ENCODE measurements around the gene TRUB2. TPM values are rescaled to one million over a fixed set of nuclear protein-coding genes. Genes with fewer than 3 reads are reported as not detected.
A peak's percentile ranks its signal among the peaks of the same experiment; 100 is the strongest.

Gene TRUB2, protein sequence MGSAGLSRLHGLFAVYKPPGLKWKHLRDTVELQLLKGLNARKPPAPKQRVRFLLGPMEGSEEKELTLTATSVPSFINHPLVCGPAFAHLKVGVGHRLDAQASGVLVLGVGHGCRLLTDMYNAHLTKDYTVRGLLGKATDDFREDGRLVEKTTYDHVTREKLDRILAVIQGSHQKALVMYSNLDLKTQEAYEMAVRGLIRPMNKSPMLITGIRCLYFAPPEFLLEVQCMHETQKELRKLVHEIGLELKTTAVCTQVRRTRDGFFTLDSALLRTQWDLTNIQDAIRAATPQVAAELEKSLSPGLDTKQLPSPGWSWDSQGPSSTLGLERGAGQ
- total RNA-seq: 10 to 100 TPM; 22.3 to 34.2 TPM

DNA sequence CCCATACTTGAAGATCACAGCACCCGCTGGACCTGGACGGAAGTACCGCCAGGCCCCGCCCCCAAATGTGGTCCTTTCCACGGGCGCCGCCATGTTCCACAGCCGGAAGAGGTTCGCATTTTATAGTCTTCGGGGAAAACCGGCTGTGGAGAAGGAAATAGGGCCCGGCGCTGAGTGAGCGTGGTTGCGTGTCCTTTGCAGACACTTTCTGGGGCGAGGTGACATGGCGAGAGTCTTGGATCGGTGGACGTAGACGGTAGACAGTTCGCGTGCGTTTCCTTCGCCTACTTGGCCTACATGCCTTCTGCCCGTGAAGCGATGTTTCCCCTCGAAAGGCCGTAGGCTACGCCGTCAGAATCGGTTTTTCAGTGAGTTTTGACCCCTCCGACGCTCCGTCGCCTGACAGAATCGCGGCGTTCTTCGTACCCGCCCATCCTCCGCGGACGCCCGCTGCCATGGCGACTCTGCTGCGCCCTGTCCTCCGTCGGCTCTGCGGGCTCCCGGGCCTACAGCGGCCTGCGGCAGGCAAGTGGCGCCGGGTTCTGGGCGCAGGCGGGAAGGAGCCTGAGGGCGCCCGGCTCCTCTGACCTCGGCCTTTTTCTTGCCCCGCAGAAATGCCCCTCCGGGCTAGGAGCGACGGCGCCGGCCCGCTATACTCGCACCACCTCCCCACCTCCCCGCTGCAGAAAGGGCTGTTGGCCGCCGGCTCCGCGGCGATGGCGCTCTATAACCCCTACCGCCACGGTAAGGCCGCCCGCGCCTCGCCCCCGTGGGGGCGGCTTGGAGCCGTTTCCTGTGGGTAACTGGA, at the start of gene TRUB2, which contains the start of gene COQ4:
Gene TRUB2 (minus strand): TSS at position 44 of the 808 bp plus-strand sequence. CDS start 39 bp downstream, at position 5.
Gene COQ4 (plus strand): TSS at position 436 of the 808 bp plus-strand sequence. CDS start 20 bp downstream, at position 456.
- CTCF ChIA-PET: interaction anchor here (3.9 to 5.3 kb wide), 2 partner anchors 19 to 27 kb away, joined by 10 to 22 read pairs; no protein-coding TSS in a partner anchor
- ATAC-seq (peak; percentile 88), DNase-seq (peak; percentile 96)
- peak within 1 kb of the TSS; percentile 94 for H3K27ac Mint-ChIP-seq
- H3K4me3 Mint-ChIP-seq: peak within 1 kb of the TSS; percentile 92
- no peaks in the 10 kb centered on the region for H3K27me3 Mint-ChIP-seq
- peaks cover 29% of the 10 kb centered on the region for H3K4me1 Mint-ChIP-seq
- peaks cover 5% of the 10 kb centered on the region for H3K36me3 Mint-ChIP-seq
- H3K9me3 Mint-ChIP-seq (ENCODE audit: low read depth): no peaks in the 10 kb centered on the region

DNA sequence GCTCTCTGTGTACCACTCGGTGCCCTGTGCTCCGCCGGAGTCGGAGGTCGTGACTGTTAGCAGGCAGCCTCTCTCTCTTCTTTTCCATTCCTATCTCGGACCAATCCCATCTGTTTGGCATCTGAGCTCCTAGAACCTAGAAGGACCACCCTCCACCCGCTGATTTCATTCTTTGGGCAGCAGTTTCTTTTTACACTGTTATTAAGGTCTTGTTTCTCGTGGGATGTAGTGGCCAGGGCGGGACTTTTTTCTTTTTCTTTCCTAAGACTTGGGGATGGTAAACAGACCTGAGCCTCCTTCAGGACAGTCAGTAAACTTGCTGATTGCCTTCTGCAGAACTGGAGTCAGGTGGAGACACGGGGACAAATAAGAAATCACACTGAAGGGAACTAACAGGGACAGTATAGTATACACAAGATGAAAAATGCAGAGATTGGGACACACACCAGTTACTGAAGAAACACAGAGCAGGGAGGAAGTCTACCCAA, 49.4 kb upstream of the TRUB2 start:
- ATAC-seq (no peak), DNase-seq (no peak)
- Mint-ChIP-seq H3K9me3 (ENCODE audit: low read depth) (no peaks in the 10 kb centered on the region), H3K36me3 (peaks cover 8% of the 10 kb centered on the region), H3K27ac (peak overlapping the region; percentile 91), H3K4me1 (peaks cover 27% of the 10 kb centered on the region), H3K27me3 (no peaks in the 10 kb centered on the region), H3K4me3 (peak overlapping the region; percentile 95)
- CTCF ChIA-PET: interaction anchor here (0.7 to 3.7 kb wide), 8 partner anchors 9 to 172 kb away, joined by 3 to 51 read pairs (median 4); partner anchors contain the start of gene CERCAM

DNA sequence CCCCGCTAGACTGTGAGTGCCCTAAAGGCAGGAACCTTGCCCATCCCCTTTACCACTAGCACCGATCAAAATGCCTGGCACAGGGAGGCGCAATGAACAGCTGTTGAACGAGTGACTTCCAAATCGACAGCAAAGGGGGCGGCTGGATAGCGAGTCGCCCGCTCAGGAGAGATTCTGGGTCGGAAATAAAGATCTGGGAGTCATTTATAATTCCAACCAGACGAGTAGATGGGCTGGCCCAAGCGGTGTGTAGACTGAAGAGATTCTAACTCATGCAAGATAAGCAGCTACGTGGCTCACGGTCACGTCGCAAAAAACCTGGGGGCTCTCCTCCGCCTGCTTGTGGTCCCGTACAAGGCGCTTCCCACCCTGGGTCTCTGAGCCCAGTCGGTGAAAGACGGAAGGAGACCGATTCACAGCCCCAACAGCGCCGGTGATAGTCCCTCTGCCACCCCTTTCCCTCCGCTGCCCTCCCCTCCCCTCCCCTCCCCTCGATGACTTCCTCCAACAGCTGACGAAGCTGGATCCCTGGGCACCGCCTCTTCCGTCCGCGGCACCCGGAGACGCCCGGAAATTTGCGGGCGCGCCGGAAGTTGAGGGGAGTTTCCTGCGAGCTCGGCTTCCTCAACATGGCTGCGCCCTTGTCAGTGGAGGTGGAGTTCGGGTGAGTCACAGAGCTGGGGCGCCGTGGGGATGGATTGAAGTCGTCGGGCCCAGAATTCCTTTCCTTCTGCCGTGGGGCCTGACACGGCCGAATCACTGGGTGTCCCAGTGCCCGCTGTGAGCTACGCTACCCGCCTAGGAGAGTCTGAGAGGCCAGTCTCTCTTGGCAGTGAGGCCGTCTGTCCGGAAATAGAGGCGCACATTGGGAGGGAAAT, 48.7 kb upstream of the TRUB2 start, which contains the start of gene URM1:
Gene URM1 (plus strand): TSS at position 623 of the 878 bp plus-strand sequence. CDS start 7 bp downstream, at position 630.
- DNase-seq (peak; percentile 97), ATAC-seq (peak; percentile 97)
- Mint-ChIP-seq H3K27ac (peak within 1 kb of the TSS; percentile 91), H3K4me1 (peaks cover 27% of the 10 kb centered on the region), H3K27me3 (no peaks in the 10 kb centered on the region), H3K4me3 (peak within 1 kb of the TSS; percentile 95), H3K9me3 (ENCODE audit: low read depth) (no peaks in the 10 kb centered on the region), H3K36me3 (peaks cover 8% of the 10 kb centered on the region)
- CTCF ChIA-PET: interaction anchor here (0.7 to 3.7 kb wide), 12 partner anchors 9 to 493 kb away, joined by 3 to 51 read pairs (median 4); partner anchors contain the start of genes CERCAM and SPTAN1

DNA sequence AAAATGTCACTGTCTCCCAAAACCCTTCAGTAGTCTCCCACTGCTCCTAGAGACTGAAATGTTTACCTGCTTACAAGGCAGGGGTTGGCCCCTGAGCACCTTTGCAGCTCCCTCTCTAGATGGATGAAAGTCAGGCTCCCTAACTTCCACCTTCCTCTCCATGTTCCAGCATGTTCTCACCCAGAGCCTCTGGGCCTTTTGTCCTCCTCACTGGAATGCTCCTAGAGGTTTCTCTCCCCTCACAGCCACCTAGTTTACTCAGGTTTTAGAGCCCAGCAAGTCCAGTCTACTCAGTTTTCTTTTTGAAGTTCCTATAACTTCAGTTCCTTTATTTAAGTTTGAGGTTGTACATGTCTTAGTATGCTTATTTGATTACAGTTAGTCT, 48.1 kb upstream of the TRUB2 start:
- ATAC-seq (no peak), DNase-seq (no peak)
- H3K27ac Mint-ChIP-seq: peak overlapping the region; percentile 91
- peaks cover 28% of the 10 kb centered on the region for H3K4me1 Mint-ChIP-seq
- H3K9me3 Mint-ChIP-seq (ENCODE audit: low read depth): no peaks in the 10 kb centered on the region
- peak overlapping the region; percentile 95 for H3K4me3 Mint-ChIP-seq
- CTCF ChIA-PET: interaction anchor here (0.7 to 3.7 kb wide), 6 partner anchors 8 to 174 kb away, joined by 3 to 51 read pairs (median 6); partner anchors contain the start of gene CERCAM
- peaks cover 8% of the 10 kb centered on the region for H3K36me3 Mint-ChIP-seq
- H3K27me3 Mint-ChIP-seq: no peaks in the 10 kb centered on the region

DNA sequence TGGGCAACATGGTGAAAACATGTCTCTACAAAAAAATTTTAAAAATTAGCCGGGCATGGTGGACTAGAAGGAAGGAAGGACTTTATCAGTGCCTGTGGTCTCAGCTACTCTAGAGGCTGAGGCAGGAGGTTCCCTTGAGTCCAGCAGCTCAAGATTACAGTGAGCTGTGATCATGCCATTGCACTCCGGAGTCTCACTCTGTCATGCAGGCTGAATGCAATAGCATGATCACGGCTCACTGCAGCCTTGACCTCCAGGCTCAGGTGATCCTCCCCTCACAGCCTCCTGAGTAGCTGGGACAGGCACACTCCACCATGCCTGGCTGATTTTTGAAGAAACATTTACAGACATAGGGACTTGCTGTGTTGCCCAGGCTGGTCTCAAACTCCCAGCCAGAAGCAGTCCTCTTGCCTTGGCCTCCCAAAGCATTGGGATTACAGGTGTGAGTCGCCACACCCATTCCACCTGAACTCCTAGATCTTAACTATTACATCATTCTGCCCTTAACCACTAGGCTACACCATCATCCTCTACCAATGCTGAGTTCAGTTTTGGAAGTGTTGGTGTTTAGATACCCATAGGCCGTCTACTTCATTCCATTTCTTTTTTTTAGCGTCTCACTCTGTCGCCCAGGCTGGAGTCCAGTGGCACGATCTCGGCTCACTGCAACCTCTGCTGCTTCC, 46.9 kb upstream of the TRUB2 start:
- no peaks in the 10 kb centered on the region for H3K9me3 Mint-ChIP-seq (ENCODE audit: low read depth)
- DNase-seq (no peak), ATAC-seq (no peak)
- CTCF ChIA-PET: no interaction called here
- H3K4me1 Mint-ChIP-seq: peaks cover 31% of the 10 kb centered on the region
- H3K27ac Mint-ChIP-seq: no peak overlapping the region
- H3K4me3 Mint-ChIP-seq: no peak overlapping the region
- H3K27me3 Mint-ChIP-seq: no peaks in the 10 kb centered on the region
- peaks cover 8% of the 10 kb centered on the region for H3K36me3 Mint-ChIP-seq

DNA sequence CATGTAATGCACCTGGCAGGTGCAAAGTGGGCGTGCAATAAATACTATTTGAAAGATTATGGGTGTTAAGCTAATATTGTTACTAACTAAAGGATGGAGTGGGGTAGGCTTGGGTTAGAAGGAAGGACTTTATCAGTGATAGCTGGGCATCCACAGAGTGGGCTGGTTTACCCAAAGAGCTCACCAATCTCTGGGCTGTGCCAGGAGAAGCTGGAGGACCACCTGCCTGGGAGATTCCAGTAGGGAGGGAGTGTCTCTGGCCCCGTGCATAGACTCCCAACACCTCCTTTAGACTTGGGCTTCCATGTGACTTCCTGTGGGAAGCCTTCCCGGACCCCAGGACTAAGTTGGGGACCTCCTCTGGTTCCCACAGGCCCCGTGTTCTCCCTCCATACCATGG, 43.3 kb upstream of the TRUB2 start:
- DNase-seq (no peak), ATAC-seq (no peak)
- Mint-ChIP-seq H3K27me3 (no peaks in the 10 kb centered on the region), H3K27ac (no peak overlapping the region), H3K36me3 (no peaks in the 10 kb centered on the region), H3K4me3 (no peak overlapping the region), H3K4me1 (peaks cover 19% of the 10 kb centered on the region), H3K9me3 (ENCODE audit: low read depth) (no peaks in the 10 kb centered on the region)
- CTCF ChIA-PET: interaction anchor here (1.5 to 4.8 kb wide), 4 partner anchors 9 to 68 kb away, joined by 4 to 37 read pairs (median 8); partner anchors contain the start of gene CERCAM

DNA sequence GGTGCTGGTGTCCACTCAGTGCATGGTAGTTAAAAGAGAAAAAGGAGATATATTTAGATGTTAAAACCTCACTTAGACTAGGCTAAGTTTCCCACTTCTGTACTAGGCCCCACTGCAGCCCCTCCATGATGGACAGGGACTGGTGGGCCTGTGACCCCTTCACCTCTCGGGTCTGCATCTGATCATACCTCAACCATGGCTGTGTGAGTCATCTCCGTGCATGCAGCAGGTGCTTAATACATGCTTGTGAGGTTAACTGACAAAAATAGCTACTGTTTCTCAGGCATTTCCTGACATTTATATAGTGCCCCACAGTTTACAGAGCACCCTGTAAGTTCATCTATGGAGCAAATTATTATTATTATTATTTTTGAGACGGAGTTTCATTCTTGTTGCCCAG, 40.5 kb upstream of the TRUB2 start:
- H3K9me3 Mint-ChIP-seq (ENCODE audit: low read depth): no peaks in the 10 kb centered on the region
- no peak overlapping the region for H3K27ac Mint-ChIP-seq
- DNase-seq: no peak
- CTCF ChIA-PET: interaction anchor here (0.6 to 4.8 kb wide), 39 partner anchors 9 to 481 kb away, joined by 3 to 51 read pairs (median 4); partner anchors contain the start of genes CERCAM, SPTAN1 and URM1
- no peaks in the 10 kb centered on the region for H3K36me3 Mint-ChIP-seq
- no peak for ATAC-seq
- H3K4me3 Mint-ChIP-seq: no peak overlapping the region
- peaks cover 13% of the 10 kb centered on the region for H3K4me1 Mint-ChIP-seq
- H3K27me3 Mint-ChIP-seq: no peaks in the 10 kb centered on the region

DNA sequence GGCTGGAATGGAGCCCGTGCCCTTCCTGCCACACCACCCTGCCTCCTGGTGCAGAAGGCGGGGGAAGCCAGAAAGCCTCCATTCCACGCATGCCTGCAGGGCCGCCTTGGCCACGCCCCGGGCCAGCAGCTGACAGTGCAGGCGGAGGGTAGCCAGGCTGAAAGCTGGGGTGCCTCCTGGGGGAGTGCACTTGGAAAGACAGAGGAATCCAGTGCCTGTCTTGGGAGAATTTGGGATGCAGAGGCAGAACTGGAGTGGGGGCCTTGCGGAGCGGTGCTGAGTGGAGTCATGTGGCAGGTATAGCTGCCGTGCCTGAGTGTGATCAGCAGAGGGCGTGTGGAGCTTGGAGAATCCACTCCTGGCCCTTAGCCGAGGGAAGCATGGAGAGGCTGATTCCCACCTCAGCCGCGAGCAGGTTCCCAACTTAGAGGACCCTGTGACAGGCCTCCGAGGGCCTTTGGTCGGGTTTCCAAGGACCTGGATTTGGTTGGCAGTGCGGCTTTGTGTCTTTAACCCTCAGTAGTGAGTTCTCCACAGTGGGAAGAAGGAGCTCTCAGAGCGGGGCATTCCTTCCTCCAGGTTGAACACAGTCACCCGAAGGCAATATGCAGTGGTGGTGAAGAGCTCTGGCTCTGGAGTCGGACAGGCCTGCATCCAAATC, 39.9 kb upstream of the TRUB2 start:
- H3K4me3 Mint-ChIP-seq: peak overlapping the region; percentile 60
- no peaks in the 10 kb centered on the region for H3K27me3 Mint-ChIP-seq
- CTCF ChIA-PET: interaction anchor here (0.6 to 4.8 kb wide), 44 partner anchors 9 to 482 kb away, joined by 3 to 51 read pairs (median 4); partner anchors contain the start of genes CERCAM, GOLGA2, SPTAN1 and SWI5
- H3K4me1 Mint-ChIP-seq: peaks cover 13% of the 10 kb centered on the region
- peak overlapping the region; percentile 79 for H3K27ac Mint-ChIP-seq
- DNase-seq: peak; percentile 81
- no peaks in the 10 kb centered on the region for H3K9me3 Mint-ChIP-seq (ENCODE audit: low read depth)
- no peaks in the 10 kb centered on the region for H3K36me3 Mint-ChIP-seq
- peak; percentile 91 for ATAC-seq

DNA sequence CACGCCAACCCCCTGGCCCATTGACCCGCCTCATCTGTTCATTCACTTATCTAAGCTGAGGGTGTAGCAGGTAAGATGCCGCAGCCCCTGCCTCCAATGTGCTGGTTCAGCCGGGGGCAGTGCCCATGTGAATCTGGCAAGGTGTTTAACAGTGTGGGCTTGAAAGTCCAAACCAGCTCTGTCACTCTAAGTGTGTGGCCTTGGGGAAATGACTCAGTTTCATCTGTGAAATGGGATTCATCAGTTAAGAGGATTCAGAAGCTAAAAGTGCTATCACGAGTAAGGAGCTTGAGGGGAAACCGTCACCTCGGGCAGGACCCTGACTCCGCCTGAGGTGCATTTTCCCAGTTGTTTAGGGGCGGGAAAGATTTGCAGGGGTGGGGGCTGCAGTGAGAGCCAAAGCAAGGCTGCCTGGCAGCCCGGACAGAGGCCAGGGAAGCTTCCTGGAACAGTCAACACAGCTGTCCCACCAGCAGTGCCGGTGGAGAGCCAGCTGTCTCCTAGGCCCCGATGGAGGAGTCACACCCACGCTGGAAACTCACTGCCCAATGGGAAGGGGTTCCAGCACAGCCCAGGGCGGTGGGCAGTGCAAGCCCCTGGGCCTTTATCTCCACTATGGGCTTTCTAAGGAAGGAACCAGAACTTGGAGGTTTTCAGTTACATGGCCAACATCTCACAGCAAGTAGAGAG, 39.2 kb upstream of the TRUB2 start:
- H3K4me3 Mint-ChIP-seq: no peak overlapping the region
- ATAC-seq: no peak

DNA sequence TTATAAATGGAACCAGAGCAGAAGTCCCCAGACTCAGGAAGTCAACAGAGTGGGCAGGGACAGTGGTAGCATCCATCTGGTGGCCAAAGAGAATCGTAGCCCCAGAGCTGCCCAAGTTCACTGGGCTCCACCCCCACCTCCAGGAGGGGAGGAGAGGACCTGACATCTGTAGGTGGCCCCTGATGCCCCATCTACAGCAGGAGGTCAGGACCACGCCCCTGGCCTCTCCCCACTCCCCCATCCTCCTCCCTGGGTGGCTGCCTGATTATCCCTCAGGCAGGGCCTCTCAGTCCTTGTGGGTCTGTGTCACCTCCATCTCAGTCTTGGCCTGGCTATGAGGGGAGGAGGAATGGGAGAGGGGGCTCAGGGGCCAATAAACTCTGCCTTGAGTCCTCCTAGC, 38.6 kb upstream of the TRUB2 start:
- no peaks in the 10 kb centered on the region for H3K36me3 Mint-ChIP-seq
- no peak overlapping the region for H3K4me3 Mint-ChIP-seq
- ATAC-seq (no peak), DNase-seq (no peak)
- CTCF ChIA-PET: interaction anchor here (1.0 to 3.8 kb wide), 7 partner anchors 10 to 75 kb away, joined by 3 to 51 read pairs (median 8); partner anchors contain the start of genes CERCAM and URM1
- no peaks in the 10 kb centered on the region for H3K27me3 Mint-ChIP-seq
- H3K9me3 Mint-ChIP-seq (ENCODE audit: low read depth): no peaks in the 10 kb centered on the region
- H3K27ac Mint-ChIP-seq: no peak overlapping the region
- H3K4me1 Mint-ChIP-seq: peaks cover 13% of the 10 kb centered on the region

More for the DNA sequence above, 39.2 kb upstream of the TRUB2 start:
- no peaks in the 10 kb centered on the region for H3K27me3 Mint-ChIP-seq
- H3K9me3 Mint-ChIP-seq (ENCODE audit: low read depth): no peaks in the 10 kb centered on the region
- H3K27ac Mint-ChIP-seq: peak overlapping the region; percentile 79
- CTCF ChIA-PET: interaction anchor here (1.0 to 4.8 kb wide), 32 partner anchors 10 to 246 kb away, joined by 3 to 51 read pairs (median 4); partner anchors contain the start of genes CERCAM, GOLGA2, SPTAN1 and SWI5
- DNase-seq: no peak
- H3K4me1 Mint-ChIP-seq: peaks cover 13% of the 10 kb centered on the region
- H3K36me3 Mint-ChIP-seq: no peaks in the 10 kb centered on the region

DNA sequence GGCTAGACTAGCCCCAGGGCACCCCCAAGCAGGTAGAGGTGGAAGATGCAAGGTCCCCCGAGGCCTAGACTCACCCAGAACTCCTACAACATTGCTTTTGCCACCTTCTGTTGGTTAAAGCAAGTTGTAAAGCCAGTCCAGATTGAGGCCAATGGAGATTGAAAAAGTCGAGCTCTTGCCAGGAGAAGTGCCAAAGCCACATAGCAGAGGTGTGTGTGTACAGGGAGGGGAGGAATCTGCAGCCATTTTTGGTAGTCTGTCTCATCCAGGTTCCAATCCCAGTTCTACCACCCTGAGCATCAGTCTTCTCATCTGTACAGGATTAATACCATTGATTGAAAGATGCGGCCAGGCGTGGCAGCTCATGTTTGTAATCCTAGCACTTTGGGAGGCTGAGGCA, 36.6 kb upstream of the TRUB2 start:
- no peaks in the 10 kb centered on the region for H3K27me3 Mint-ChIP-seq
- peaks cover 9% of the 10 kb centered on the region for H3K4me1 Mint-ChIP-seq
- DNase-seq (no peak), ATAC-seq (no peak)
- CTCF ChIA-PET: no interaction called here
- no peak overlapping the region for H3K27ac Mint-ChIP-seq
- H3K9me3 Mint-ChIP-seq (ENCODE audit: low read depth): no peaks in the 10 kb centered on the region
- no peaks in the 10 kb centered on the region for H3K36me3 Mint-ChIP-seq
- H3K4me3 Mint-ChIP-seq: no peak overlapping the region

All from activated CD8-positive, alpha-beta memory T cell treated with anti-CD3 and anti-CD28 coated beads, Interleukin-2, amount 10 ng/mL, durations not matched to agents 7 days and 5 days (primary cell).